Measurements from ENCODE around the gene POLR3C.
"Not testable (repeated sequence)": the region's sequence is repeated elsewhere in the genome, so short reads cannot be mapped to it uniquely, and the experiment has no call there.

POLR3C gene

GRCh38 chr1:145786271-145786670 is 37.7 kb upstream of the POLR3C start:
- no peak for TF ChIP-seq CTCF (conservative IDR thresholded peaks at IDR 0.05; ENCODE audit: low read length)
- DNase-seq (ENCODE audit: low read depth), result no peak
- H3K4me3 ChIP-seq (ENCODE audit: low read length), result no peak overlapping the region

- no peak overlapping the region for H3K4me3 ChIP-seq (ENCODE audit: low read length)
- no peak for TF ChIP-seq CTCF (conservative IDR thresholded peaks at IDR 0.05; ENCODE audit: low read length)
- no peak for DNase-seq (ENCODE audit: low read depth)
Observed at GRCh38 chr1:145788580-145788979, 35.4 kb upstream of the POLR3C start.

GRCh38 chr1:145791860-145792259 is 32.1 kb upstream of the POLR3C start:
- DNase-seq (ENCODE audit: low read depth), result not testable (repeated sequence)

GRCh38 chr1:145792484-145792883 is 31.5 kb upstream of the POLR3C start:
- DNase-seq (ENCODE audit: low read depth), result no peak
- no peak overlapping the region for H3K4me3 ChIP-seq (ENCODE audit: low read length)
- TF ChIP-seq CTCF (conservative IDR thresholded peaks at IDR 0.05; ENCODE audit: low read length), result no peak

More at GRCh38 chr1:145791860-145792259, 32.1 kb upstream of the POLR3C start:
- not testable (repeated sequence) for H3K4me3 ChIP-seq (ENCODE audit: low read length)

GRCh38 chr1:145795257-145795881 is 28.6 kb upstream of the POLR3C start:
- H3K4me3 ChIP-seq (ENCODE audit: low read length), result no peak overlapping the region
- DNase-seq (ENCODE audit: low read depth), result no peak
- TF ChIP-seq CTCF (conservative IDR thresholded peaks at IDR 0.05; ENCODE audit: low read length), result no peak

GRCh38 chr1:145796753-145797152 is 27.2 kb upstream of the POLR3C start:
- no peak for TF ChIP-seq CTCF (conservative IDR thresholded peaks at IDR 0.05; ENCODE audit: low read length)
- DNase-seq (ENCODE audit: low read depth), result no peak
- H3K4me3 ChIP-seq (ENCODE audit: low read length), result no peak overlapping the region

GRCh38 chr1:145799806-145800205 is 24.2 kb upstream of the POLR3C start:
- TF ChIP-seq CTCF (conservative IDR thresholded peaks at IDR 0.05; ENCODE audit: low read length), result no peak
- DNase-seq (ENCODE audit: low read depth), result no peak

More at GRCh38 chr1:145799806-145800205, 24.2 kb upstream of the POLR3C start:
- no peak overlapping the region for H3K4me3 ChIP-seq (ENCODE audit: low read length)
